Kidney (tissue), 14 donors: ENCODE measurements around the gene FUT8. TPM values are rescaled to one million over a fixed set of nuclear protein-coding genes. Genes with fewer than 3 reads are reported as not detected.

Experiments
- DNase-seq, 5 donors: peaks; one replicate each; pipeline ENCODE4 v3.0.0-alpha.2; 2013 to 2020
- FAIRE-seq: peaks from 2 replicates; lab custom pipeline; 2012; peaks lifted over from hg19 to GRCh38; lab: Jason Lieb, UNC
- H3K27ac ChIP-seq, 2 donors: one replicate each; pipeline ENCODE4 v1.7.0; 2013; ENCODE audit warnings: low read depth in 2 of 2, low read length in 2 of 2, inconsistent platforms in 1 of 2
- H3K27me3 ChIP-seq: one replicate; pipeline ENCODE4 v1.7.1; 2013; ENCODE audit warnings: low read length, inconsistent platforms; ENCODE audit not compliant: control insufficient read depth, insufficient read depth
- H3K36me3 ChIP-seq, 3 donors: one replicate each; pipeline versions ENCODE4 v1.7.0 to v1.7.1; 2013; ENCODE audit warnings: low read length in 3 of 3, control low read depth in 1 of 3, inconsistent platforms in 1 of 3; ENCODE audit not compliant: insufficient read depth in 3 of 3, control insufficient read depth in 2 of 3
- H3K4me1 ChIP-seq, 3 donors: one replicate each; pipeline versions ENCODE4 v1.7.0 to v1.7.1; 2013; ENCODE audit warnings: low read length in 3 of 3, inconsistent platforms in 1 of 3, low read depth in 1 of 3; ENCODE audit not compliant: control insufficient read depth in 2 of 3, insufficient read depth in 2 of 3
- H3K4me3 ChIP-seq, 3 donors: one replicate each; pipeline versions ENCODE4 v1.7.0 to v1.8.1; 2013; ENCODE audit warnings: low read length in 3 of 3, control low read depth in 1 of 3, inconsistent platforms in 1 of 3
- H3K9ac ChIP-seq, 3 donors: one replicate each; pipeline versions ENCODE4 v1.7.0 to v1.7.1; 2013; ENCODE audit warnings: low read length in 3 of 3, control low read depth in 1 of 3, inconsistent platforms in 1 of 3
- H3K9me3 ChIP-seq, 3 donors: one replicate each; pipeline versions ENCODE4 v1.7.0 to v1.7.1; 2013; ENCODE audit warnings: low read length in 3 of 3, control low read depth in 1 of 3, inconsistent platforms in 1 of 3; ENCODE audit not compliant: control insufficient read depth in 2 of 3, insufficient read depth in 1 of 3
- CTCF ChIP-seq: IDR thresholded peaks from 3 replicates; pipeline ENCODE4 v1.5.1; 2012; ENCODE audit warnings: mild to moderate bottlenecking, moderate library complexity, borderline replicate concordance; ENCODE audit not compliant: insufficient read depth; ENCODE audit errors: extremely low read depth
- intact Hi-C: fragments of 100-400 bp; cut with DNase I; formaldehyde crosslinking; loops from one replicate; pipeline ENCODE4 v1.11.1; 2022
- polyA plus RNA-seq: library from polyadenylated mRNA; stranded (reverse); fragments of 350-450 nt; fragmentation: Illumina TruSeq; extraction: RNeasy Lipid Tissue Mini Kit (QIAGEN cat#74804); gene quantifications from one replicate; pipeline ENCODE4 v1.2.3, GENCODE V29; 2014; ENCODE audit warnings: low read depth, low replicate concordance; ENCODE audit not compliant: insufficient read depth
- total RNA-seq: library from RNA; stranded (reverse); fragmentation: NEBNext Ultra II Directional; extraction: Animal tissue kit (Norgen Biotek cat#: 25700); gene quantifications from one replicate; pipeline ENCODE4 v1.2.1, GENCODE V29; 2021
- donor health status: control.
- donor health status: control.
- donor health status: control.
- donor health status: control.
- donor health status: control.
- donor health status: DM: yes; HTN: yes; CAD: no.
- donor health status: Normal renal cell carcinoma (clear cell type).

Gene FUT8
- total and polyA plus RNA-seq, 2 donors from 2014 or later: 8.2 to 49.6 TPM

GRCh38 chr14:65431245-65431644 is 18.7 kb downstream of the FUT8 start:
- Histone ChIP-seq H3K9me3 (peaks cover 0 to 10% (median 0%) of the 10 kb centered on the region in 3 donors), H3K9ac (no peak overlapping the region), H3K4me3 (no peak overlapping the region), H3K27ac (no peak overlapping the region), H3K36me3 (no peaks in the 10 kb centered on the region), H3K4me1 (no peaks in the 10 kb centered on the region), H3K27me3 (no peaks in the 10 kb centered on the region)
- intact Hi-C loops: no loop called here
- DNase-seq (no peak), FAIRE-seq (no peak)
- TF ChIP-seq CTCF: no peak

GRCh38 chr14:65431951-65432350 is 19.4 kb downstream of the FUT8 start:
- Histone ChIP-seq H3K4me3 (no peak overlapping the region), H3K36me3 (no peaks in the 10 kb centered on the region), H3K9ac (no peak overlapping the region), H3K4me1 (no peaks in the 10 kb centered on the region), H3K27ac (no peak overlapping the region), H3K27me3 (no peaks in the 10 kb centered on the region), H3K9me3 (peaks cover 0 to 10% (median 0%) of the 10 kb centered on the region in 3 donors)
- DNase-seq (no peak), FAIRE-seq (no peak)
- intact Hi-C loops: no loop called here
- no peak for TF ChIP-seq CTCF

- no peak for TF ChIP-seq CTCF
- H3K27me3 ChIP-seq: no peaks in the 10 kb centered on the region
- H3K4me1 ChIP-seq: no peaks in the 10 kb centered on the region
- no peak overlapping the region for H3K9ac ChIP-seq
- intact Hi-C loops: no loop called here
- DNase-seq: no peak
- no peaks in the 10 kb centered on the region for H3K36me3 ChIP-seq
- H3K4me3 ChIP-seq: no peak overlapping the region
- peaks cover 0 to 10% (median 0%) of the 10 kb centered on the region in 3 donors for H3K9me3 ChIP-seq
- no peak overlapping the region for H3K27ac ChIP-seq
- no peak for FAIRE-seq
These were observed 19.9 kb downstream of the FUT8 start for GRCh38 chr14:65432361-65432948.

GRCh38 chr14:65433157-65433556 is 20.6 kb downstream of the FUT8 start:
- H3K9ac ChIP-seq: no peak overlapping the region
- FAIRE-seq (no peak), DNase-seq (no peak)
- H3K4me1 ChIP-seq: no peaks in the 10 kb centered on the region
- no peaks in the 10 kb centered on the region for H3K36me3 ChIP-seq
- TF ChIP-seq CTCF: no peak
- no peak overlapping the region for H3K4me3 ChIP-seq
- intact Hi-C loops: no loop called here
- H3K9me3 ChIP-seq: peaks cover 0 to 10% (median 0%) of the 10 kb centered on the region in 3 donors
- no peak overlapping the region for H3K27ac ChIP-seq
- H3K27me3 ChIP-seq: no peaks in the 10 kb centered on the region
